NCI-H748 (cell line): ENCODE measurements around the gene UBE2L5.

Experiments used
- DNase-seq: peaks from one replicate; lab custom pipeline; 2025; ENCODE audit not compliant: unreplicated experiment; lab: John Stamatoyannopoulos, UW

UBE2L5 gene

DNA sequence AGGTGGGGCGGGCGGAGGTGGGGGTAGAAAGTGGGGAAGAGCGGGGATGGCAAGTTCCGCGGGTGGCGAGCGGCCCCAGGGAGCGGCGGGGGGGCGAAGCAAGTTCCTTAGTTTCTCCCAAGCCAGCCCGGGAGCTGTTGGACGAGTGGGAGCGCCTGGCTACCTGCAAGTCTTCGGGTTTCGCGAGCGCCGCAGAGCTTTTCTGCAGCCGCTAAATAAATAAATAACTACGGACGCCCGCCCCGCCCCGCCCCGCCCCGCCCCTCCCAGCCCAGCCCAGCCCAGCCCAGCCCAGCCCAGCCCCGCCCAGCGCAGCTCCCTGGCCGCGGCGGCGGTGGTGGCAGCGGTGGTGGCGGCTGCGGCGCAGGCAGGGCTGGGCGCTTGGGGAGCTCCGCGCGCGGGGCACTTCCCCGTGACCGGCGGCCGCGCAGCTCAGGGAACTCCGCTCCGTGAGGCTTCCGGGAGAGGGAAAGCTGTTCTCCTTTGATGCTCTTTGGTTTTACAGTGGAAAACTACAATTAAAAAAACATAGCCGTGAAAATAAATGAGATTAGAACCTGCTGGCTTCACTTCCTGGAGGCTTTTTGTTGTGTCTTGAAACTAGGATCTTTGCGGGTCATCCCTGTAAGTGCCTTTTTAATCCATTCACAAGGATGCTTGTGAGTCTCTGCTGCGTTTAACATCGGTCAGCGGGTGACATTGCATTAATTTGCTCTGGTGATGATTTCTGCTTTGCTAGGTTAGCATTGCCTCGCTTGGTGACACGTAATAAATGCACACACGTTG, at the start of gene UBE2L5:
TSS of gene UBE2L5 (plus strand) at position 440 of the 786 bp plus-strand sequence. CDS start 5,498 bp downstream, outside the sequence.
- DNase-seq, result peak; percentile 96

DNA sequence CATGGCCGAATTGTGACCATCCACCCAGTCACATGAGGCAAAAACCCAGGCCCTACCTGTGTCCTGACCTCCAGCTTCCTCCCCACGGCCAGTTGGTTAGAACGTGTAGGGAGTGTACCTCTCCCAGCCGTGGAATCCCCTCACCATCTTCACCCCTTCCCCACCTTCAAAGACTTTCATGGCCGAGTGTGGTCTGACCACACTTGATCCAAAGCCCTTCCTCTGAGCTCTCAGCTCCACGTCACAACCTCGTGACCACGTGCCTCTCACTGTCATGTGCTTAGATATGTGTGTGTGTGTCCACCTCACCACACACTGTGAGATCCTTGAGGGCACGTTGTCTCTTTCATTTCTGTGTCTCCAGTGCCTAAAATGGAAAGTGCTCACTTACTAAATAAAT, 48.6 kb upstream of the UBE2L5 start:
- no peak for DNase-seq

- peak; percentile 45 for DNase-seq
These were observed 46.9 kb upstream of the UBE2L5 start for GRCh38 chr13:30375265-30375835.

GRCh38 chr13:30376426-30377311, 45.6 kb upstream of the UBE2L5 start:
- peak; percentile 24 for DNase-seq

DNA sequence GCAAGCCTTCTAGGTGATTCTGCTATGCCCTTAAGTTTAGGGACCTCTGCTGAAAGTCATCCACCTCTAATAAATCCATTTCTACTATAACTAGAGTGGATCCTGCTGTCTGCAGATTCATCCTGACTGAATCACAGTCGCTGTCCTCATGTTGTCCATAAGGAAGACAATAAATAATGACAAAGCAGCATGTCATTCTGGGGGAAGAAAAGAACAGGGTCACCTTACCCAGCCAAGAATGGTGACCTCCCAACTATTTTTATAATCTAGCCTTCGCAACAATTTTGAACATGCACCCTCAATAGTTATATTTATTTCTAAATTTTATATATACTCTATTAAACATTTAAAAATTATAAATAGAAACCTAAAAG, 45.0 kb upstream of the UBE2L5 start:
- DNase-seq, result no peak

DNA sequence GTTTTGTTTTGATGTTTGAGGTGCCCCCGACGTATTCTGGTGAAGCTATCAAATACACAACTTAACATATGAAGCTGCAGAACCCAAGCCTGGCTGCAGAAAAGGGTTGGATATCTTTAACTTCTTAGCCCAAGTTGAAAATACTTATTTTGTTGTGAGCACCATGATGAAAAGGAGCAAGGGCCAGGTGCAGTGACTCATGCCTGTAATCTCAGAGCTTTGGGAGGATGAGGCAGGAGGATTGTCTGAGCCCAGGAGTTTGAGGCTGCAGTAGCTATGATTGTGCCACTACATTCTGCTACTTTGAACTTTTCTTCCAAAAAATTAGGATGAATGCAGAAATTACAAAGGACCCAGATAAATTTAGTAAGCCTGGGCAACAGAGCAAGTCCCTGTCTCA, 44.1 kb upstream of the UBE2L5 start:
- DNase-seq, result no peak

DNA sequence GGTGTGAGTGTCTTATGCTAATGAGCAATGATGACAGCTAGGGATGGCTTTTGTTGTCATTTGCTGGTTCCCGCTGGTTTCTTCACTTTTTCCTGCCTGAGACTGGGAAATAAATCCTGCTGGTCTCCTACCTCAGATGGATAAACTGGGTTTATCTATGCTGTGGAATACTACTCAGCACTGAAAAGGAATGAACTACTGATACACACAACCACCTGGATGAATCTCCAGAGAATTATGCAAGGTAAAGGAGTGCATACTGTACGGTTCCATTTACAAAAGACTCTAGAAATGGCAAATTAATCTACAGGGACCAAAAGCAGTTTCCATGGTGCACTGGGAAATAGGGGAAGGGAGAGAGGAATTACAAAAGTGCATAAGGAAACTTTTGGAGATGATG, 41.2 kb upstream of the UBE2L5 start:
- DNase-seq, result no peak

- DNase-seq, result peak; percentile 54
These were observed 39.3 kb upstream of the UBE2L5 start for GRCh38 chr13:30382836-30383525.

DNA sequence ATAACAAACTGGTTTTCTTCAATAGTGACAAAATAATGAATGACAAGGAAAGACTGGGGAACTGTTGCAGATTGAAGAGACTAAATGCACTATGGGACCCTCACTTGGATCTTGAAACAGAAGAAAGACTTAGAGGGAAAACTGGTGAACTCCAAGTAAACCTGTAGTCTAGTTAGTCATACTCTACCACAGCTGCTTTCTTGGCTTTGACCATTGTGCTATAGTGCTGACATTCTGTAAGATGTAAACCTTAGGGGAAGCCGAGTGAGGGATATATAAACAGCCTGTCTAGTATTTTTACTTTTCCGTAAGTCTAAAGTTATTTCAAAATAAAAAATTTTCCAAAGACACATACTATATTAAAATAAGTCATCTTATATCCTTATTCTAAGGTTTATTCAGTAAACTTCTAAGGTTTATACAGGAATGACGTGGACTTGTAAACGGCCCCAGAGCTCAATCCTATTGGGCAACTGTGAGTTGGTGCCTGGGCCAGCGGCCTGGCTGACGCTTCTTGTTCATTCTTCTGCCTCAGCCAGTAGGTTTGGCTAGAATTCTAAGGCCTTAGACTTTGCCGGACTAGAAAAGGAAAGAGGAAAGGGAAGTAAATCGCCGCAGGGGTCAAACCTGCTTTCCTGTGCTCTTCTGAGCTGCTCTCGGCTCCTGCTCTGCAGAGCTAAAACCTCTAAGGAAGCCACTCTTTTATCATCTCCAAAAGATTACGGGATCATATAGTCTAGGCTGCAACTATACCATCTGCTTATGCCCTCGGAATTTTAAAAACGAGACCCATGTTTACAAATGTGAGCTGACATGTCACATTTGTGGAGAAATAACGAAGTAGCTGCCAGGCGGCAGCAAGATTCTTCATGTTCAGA, 33.6 kb upstream of the UBE2L5 start:
- no peak for DNase-seq

DNA sequence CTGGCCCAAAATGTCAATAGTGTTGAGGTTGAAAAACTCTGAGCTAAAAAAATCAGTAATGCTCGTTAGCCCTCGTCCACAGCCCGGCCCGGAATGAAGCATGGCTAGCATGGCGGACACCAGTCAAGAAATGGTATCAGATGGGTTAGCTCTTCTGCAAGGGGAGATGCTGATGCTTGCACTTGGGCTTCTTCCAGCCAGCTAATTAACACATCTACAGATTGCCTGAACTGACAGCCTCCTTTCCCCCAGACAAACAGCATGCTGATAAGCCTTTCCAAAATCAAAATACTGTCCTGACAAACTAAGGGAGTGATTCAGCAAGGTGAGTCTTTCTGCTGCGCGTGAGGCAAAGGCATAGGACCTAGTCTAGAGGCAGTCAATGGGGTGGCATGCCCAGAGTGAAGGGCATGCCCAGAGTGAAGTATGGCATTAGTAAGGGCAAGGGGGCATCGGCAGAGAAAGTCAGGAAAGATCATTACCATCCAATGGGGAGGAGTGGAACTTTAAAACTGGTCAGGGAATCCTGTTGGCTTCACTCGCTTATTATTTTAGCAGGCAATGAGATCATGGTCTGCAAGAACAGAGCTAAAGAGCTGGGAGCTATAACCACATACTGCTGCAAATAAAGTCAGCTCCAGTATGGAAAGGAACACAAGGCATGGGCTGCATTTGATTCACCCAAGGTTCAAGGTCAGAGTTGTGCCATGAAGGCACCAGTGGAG, 30.2 kb upstream of the UBE2L5 start:
- no peak for DNase-seq

DNA sequence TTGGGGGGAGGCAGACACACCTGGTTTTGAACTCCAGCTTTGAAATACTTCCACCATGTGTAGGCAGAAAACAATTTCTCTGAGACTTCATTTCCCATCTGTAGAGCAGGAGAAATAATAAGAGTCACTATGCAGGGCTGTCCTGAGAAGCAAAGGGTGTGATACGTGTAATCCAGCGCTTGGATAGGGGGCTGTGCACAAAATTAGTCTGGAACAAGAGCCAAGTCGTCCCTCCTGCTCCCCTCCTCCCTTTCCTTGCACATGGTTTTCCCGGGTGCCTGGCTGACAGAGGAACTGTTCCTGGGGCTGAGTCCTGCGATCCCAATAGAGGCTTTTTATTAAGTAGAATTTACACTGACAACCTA, 29.6 kb upstream of the UBE2L5 start:
- DNase-seq, result no peak

- no peak for DNase-seq
These were observed 27.5 kb upstream of the UBE2L5 start for GRCh38 chr13:30394751-30395191.

- peak; percentile 98 for DNase-seq
These were observed 26.8 kb upstream of the UBE2L5 start for GRCh38 chr13:30395192-30396158.

DNA sequence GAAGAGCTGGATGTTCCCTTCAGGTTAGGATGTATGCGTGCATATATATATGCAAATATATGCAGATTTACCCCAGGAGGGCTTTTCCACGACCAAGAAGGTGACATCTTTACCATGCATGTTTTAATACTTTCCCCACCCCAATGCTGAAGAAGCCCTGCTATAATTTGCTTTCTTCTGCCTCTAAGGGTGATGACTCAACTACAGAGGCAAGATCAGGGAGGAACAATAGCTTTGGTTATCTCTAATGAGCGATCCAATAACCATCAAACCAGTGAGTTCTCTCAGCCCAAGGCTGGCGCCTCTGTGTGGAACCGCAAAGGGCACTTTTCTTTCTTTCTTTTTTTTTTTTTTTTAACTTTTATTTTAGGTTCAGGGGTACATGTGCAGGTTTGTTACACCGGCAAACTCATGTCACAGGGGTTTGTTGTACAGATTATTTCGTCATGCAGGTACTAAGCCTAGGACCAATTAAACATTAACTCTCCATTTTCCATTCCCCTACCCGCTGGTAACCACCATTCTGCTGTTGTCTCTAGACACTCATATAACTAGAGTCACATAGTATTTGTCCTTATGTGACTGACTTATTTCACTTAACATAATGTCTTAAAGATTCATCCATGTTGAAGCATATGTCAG, 25.7 kb upstream of the UBE2L5 start:
- DNase-seq, result no peak

GRCh38 chr13:30398601-30399072, 23.7 kb upstream of the UBE2L5 start:
- no peak for DNase-seq

DNA sequence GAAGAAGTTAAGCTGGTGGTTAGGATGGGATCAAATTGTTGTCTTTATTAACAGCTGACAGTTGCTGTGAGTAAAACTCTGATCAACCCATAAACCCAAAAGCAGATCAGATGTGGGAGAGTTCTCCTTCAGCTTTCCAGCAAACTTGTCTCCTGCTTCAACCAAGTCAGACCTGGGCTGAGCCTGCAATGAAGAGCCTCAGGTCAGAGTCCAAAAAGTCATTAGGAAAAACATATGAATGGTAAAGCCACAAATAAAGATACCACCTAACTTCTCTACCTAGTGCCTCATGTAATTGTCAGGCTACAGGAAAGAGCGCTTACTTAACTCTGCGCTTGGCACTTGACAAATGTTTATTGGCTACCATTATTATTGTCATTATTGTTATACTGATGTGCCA, 21.9 kb upstream of the UBE2L5 start:
- no peak for DNase-seq

DNA sequence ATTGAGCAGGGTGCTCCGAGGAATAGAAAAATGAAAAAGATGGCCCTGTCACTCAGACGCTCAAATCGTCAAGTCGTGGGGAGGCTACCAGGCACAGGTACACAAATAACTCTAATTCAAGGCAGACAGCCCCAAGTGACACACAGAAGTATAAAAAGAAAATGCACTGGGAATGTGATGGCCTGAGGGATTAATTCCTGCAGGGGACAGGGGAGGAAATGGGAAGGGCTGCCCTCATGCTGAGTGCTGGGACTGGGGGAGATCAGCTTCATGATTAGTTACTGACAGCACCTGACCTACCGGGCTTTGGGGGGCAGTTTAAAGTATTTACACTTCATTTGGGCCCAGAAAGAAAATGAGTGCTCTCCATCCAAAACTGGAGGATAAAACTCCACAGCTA, 20.9 kb upstream of the UBE2L5 start:
- no peak for DNase-seq

DNA sequence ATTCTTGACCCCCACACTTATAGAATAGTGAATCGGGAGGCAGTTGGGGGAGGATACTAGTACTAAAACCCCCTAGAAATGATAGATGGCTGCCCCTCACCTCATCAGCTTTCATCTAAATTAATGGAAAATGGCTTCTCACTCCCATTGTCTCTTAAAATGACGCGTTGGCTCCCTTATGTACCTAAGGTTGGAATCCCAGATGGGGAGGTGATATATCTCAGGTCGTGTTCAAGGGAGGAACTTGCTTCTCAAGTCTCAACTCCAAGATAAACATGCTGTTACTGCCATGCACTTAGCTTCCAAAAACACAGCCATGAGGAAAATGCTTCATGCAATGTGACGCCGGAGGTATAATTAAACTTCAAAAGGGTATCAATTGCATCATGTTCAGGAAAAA, 18.8 kb upstream of the UBE2L5 start:
- no peak for DNase-seq
